Measurements from ENCODE around the gene DYNC2I2. TPM values are rescaled to one million over a fixed set of nuclear protein-coding genes. Genes with fewer than 3 reads are reported as not detected.
"Not testable (repeated sequence)": the region's sequence is repeated elsewhere in the genome, so short reads cannot be mapped to it uniquely, and the experiment has no call there.

DYNC2I2 gene
- total RNA-seq, 1 experiment from 2014 or later: 137 TPM

GRCh38 chr9:128615571-128615970 lies 41.1 kb downstream of the DYNC2I2 start:
- no peak for DNase-seq (ENCODE audit: low read depth)

- no peak for DNase-seq (ENCODE audit: low read depth)
Measured at GRCh38 chr9:128614728-128615127, 41.9 kb downstream of the DYNC2I2 start.

- DNase-seq (ENCODE audit: low read depth): no peak
Measured at GRCh38 chr9:128611600-128612394, 44.9 kb downstream of the DYNC2I2 start.

- no peak for DNase-seq (ENCODE audit: low read depth)
Measured at GRCh38 chr9:128610897-128611296, 45.8 kb downstream of the DYNC2I2 start.

GRCh38 chr9:128607642-128608350 lies 48.9 kb downstream of the DYNC2I2 start:
- DNase-seq (ENCODE audit: low read depth): no peak

- DNase-seq (ENCODE audit: low read depth): no peak
Measured at GRCh38 chr9:128603697-128604096, 53.0 kb downstream of the DYNC2I2 start.

- DNase-seq (ENCODE audit: low read depth): no peak
Measured at GRCh38 chr9:128600099-128600498, 56.5 kb downstream of the DYNC2I2 start.

- DNase-seq (ENCODE audit: low read depth): no peak
Measured at GRCh38 chr9:128595471-128595870, 61.2 kb downstream of the DYNC2I2 start.

GRCh38 chr9:128593856-128594255 lies 62.8 kb downstream of the DYNC2I2 start:
- DNase-seq (ENCODE audit: low read depth): no peak

- no peak for DNase-seq (ENCODE audit: low read depth)
Measured at GRCh38 chr9:128593039-128593438, 63.6 kb downstream of the DYNC2I2 start.

- no peak for DNase-seq (ENCODE audit: low read depth)
Measured at GRCh38 chr9:128588581-128589233, 67.9 kb downstream of the DYNC2I2 start.

- DNase-seq (ENCODE audit: low read depth): no peak
Measured at GRCh38 chr9:128587453-128587852, 69.2 kb downstream of the DYNC2I2 start.

- not testable (repeated sequence) for DNase-seq (ENCODE audit: low read depth)
Measured at GRCh38 chr9:128586934-128587333, 69.7 kb downstream of the DYNC2I2 start.

GRCh38 chr9:128585155-128585554 lies 71.5 kb downstream of the DYNC2I2 start:
- not testable (repeated sequence) for DNase-seq (ENCODE audit: low read depth)

Other genes with a start within 250 kb of the DYNC2I2 start
- gene CERCAM, start 236.0 kb downstream of the DYNC2I2 start, total RNA-seq (2014; rRNA removed; shearing (Covaris generic)): 15.5 and 24.1 TPM in 2 replicates
- 32.7 and 56.5 TPM in 2 replicates for gene ODF2, start 200.8 kb downstream of the DYNC2I2 start, total RNA-seq (2014; rRNA removed; shearing (Covaris generic))
- gene GLE1, start 152.1 kb downstream of the DYNC2I2 start, total RNA-seq (2014; rRNA removed; shearing (Covaris generic)): 48.2 and 61.4 TPM in 2 replicates
- 116 and 198 TPM in 2 replicates for gene SPTAN1, start 104.3 kb downstream of the DYNC2I2 start, total RNA-seq (2014; rRNA removed; shearing (Covaris generic))
- gene SET, start 32.4 kb upstream of the DYNC2I2 start, total RNA-seq (2014; rRNA removed; shearing (Covaris generic)): 430 and 608 TPM in 2 replicates
- gene PKN3, start 45.7 kb upstream of the DYNC2I2 start, total RNA-seq (2014; rRNA removed; shearing (Covaris generic)): 3.5 and 7.4 TPM in 2 replicates
- gene ZDHHC12, start 67.3 kb upstream of the DYNC2I2 start, total RNA-seq (2014; rRNA removed; shearing (Covaris generic)): 154 and 175 TPM in 2 replicates
- gene ZER1, start 115.1 kb upstream of the DYNC2I2 start, total RNA-seq (2014; rRNA removed; shearing (Covaris generic)): 24.5 and 30.1 TPM in 2 replicates
- 31.6 and 58.7 TPM in 2 replicates for gene TBC1D13, start 130.4 kb upstream of the DYNC2I2 start, total RNA-seq (2014; rRNA removed; shearing (Covaris generic))
- 10.3 and 18.9 TPM in 2 replicates for gene ENDOG, start 161.7 kb upstream of the DYNC2I2 start, total RNA-seq (2014; rRNA removed; shearing (Covaris generic))
- gene SPOUT1, start 172.9 kb upstream of the DYNC2I2 start, total RNA-seq (2014; rRNA removed; shearing (Covaris generic)): 32.8 and 37.2 TPM in 2 replicates
- gene KYAT1, start 225.1 kb upstream of the DYNC2I2 start, total RNA-seq (2014; rRNA removed; shearing (Covaris generic)): 12.7 and 15.9 TPM in 2 replicates
- gene LRRC8A, start 225.3 kb upstream of the DYNC2I2 start, total RNA-seq (2014; rRNA removed; shearing (Covaris generic)): 47.9 and 65.2 TPM in 2 replicates

Data from M059J (cell line).